AG04450 (cell line): ENCODE data around the gene CHRNB1. TPM values are rescaled to one million over a fixed set of nuclear protein-coding genes. Genes with fewer than 3 reads are reported as not detected.

Experiments
- CTCF ChIA-PET: fragments of 300-600, 350-600 bp; formaldehyde crosslinking; extraction: SDS; loops from one replicate; lab custom pipeline; 2022; ENCODE audit warnings: antibody characterized with exemption, inconsistent platforms; lab: Charles Lee
- POLR2A ChIA-PET: fragments of 350-600 bp; formaldehyde crosslinking; extraction: SDS; loops from one replicate; lab custom pipeline; 2021; ENCODE audit warnings: antibody characterized with exemption, inconsistent platforms; lab: Yijun Ruan, JAX
- DNase-seq: peaks from one replicate; pipeline ENCODE4 v3.0.0-alpha.2; 2011; ENCODE audit warnings: low read depth, low spot score
- H3K27ac ChIP-seq: one replicate; pipeline ENCODE4 v1.5.1; 2012; ENCODE audit warnings: low read depth, low read length, control low read depth
- H3K27me3 ChIP-seq: one replicate; pipeline ENCODE4 v1.6.0; 2012; ENCODE audit warnings: low read length; ENCODE audit not compliant: control insufficient read depth, insufficient read depth
- H3K4me3 ChIP-seq: 2 replicates; pipeline ENCODE4 v1.5.1; 2011; ENCODE audit warnings: mild to moderate bottlenecking, low read depth, low read length, control low read depth
- H3K9me3 ChIP-seq: 2 replicates; pipeline ENCODE4 v1.5.1; 2012; ENCODE audit warnings: low read length; ENCODE audit not compliant: control insufficient read depth, insufficient read depth
- polyA plus RNA-seq: library from polyadenylated mRNA; depleted of rRNA; stranded (reverse); fragments of >200 nt; gene quantifications from 2 replicates; pipeline ENCODE4 v1.2.3, GENCODE V29; 2011
- TF ChIP-seq, protein P1 (sequence below): IDR thresholded peaks from 2 replicates; pipeline ENCODE4 v1.5.1; 2011; ENCODE audit warnings: low read depth, low read length, control low read depth, inconsistent platforms

CHRNB1 gene
- polyA plus RNA-seq, 1 experiment, result 6.3 TPM

GRCh38 chr17:7459961-7460545, 15.2 kb downstream of the CHRNB1 start:
- H3K27me3 ChIP-seq, result no peaks in the 10 kb centered on the region
- no peak overlapping the region for H3K27ac ChIP-seq
- no peak for DNase-seq
- ChIA-PET CTCF (interaction anchor here (0.5 kb wide), 1 partner anchor 750 kb away, joined by 3 read pairs; the partner anchor contains the start of gene AURKB), POLR2A (interaction anchor here (1.2 kb wide), 1 partner anchor 20 kb away, joined by 3 read pairs; the partner anchor contains the start of gene ZBTB4)
- TF ChIP-seq, protein P1, sequence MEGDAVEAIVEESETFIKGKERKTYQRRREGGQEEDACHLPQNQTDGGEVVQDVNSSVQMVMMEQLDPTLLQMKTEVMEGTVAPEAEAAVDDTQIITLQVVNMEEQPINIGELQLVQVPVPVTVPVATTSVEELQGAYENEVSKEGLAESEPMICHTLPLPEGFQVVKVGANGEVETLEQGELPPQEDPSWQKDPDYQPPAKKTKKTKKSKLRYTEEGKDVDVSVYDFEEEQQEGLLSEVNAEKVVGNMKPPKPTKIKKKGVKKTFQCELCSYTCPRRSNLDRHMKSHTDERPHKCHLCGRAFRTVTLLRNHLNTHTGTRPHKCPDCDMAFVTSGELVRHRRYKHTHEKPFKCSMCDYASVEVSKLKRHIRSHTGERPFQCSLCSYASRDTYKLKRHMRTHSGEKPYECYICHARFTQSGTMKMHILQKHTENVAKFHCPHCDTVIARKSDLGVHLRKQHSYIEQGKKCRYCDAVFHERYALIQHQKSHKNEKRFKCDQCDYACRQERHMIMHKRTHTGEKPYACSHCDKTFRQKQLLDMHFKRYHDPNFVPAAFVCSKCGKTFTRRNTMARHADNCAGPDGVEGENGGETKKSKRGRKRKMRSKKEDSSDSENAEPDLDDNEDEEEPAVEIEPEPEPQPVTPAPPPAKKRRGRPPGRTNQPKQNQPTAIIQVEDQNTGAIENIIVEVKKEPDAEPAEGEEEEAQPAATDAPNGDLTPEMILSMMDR, result no peak
- no peak overlapping the region for H3K4me3 ChIP-seq
- H3K9me3 ChIP-seq, result no peaks in the 10 kb centered on the region

DNA sequence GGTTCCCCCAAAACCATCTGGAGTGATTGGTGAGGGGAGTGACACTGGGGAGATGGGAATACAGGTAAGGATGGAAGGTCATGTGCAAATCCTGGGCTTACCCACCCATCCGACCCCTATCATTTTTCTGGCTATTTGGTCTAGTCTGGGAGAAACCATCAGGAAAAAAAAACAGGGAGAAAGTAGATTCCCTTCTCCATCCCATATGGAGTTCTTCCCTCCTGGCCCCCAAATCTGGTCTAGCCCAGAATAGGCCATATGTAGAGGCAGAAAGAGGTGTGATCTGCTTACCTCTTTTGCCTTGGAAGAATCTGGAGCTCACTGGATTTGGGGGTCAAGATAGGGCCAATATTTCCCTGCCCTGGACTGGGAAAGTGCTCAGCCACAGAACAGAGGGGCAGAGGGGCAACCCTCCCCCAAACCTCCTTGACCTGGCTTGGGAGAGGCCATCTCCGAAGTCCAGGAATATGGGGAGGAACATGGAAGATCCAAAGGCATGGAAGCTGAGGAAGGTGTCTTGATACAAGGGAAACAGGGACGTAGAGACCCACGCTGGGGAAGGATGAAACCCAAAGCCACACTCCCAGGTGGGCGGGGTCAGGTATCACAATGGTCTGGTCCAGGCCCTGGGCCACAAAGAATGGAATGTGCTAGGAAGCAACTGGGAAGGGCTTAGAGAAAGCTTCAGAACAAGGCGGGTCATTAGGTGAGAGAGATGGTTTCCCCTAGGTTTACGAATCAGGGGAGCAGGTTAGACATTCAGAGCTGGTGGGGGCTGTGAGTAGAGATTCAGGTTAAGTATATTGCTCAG, 16.2 kb downstream of the CHRNB1 start:
- no peak for DNase-seq
- Histone ChIP-seq H3K9me3 (no peaks in the 10 kb centered on the region), H3K27me3 (no peaks in the 10 kb centered on the region), H3K4me3 (no peak overlapping the region), H3K27ac (no peak overlapping the region)
- ChIA-PET POLR2A (interaction anchor here (1.2 kb wide), 1 partner anchor 19 kb away, joined by 3 read pairs; the partner anchor contains the start of gene ZBTB4), CTCF (no interaction called here)
- TF ChIP-seq, protein P1, result no peak

DNA sequence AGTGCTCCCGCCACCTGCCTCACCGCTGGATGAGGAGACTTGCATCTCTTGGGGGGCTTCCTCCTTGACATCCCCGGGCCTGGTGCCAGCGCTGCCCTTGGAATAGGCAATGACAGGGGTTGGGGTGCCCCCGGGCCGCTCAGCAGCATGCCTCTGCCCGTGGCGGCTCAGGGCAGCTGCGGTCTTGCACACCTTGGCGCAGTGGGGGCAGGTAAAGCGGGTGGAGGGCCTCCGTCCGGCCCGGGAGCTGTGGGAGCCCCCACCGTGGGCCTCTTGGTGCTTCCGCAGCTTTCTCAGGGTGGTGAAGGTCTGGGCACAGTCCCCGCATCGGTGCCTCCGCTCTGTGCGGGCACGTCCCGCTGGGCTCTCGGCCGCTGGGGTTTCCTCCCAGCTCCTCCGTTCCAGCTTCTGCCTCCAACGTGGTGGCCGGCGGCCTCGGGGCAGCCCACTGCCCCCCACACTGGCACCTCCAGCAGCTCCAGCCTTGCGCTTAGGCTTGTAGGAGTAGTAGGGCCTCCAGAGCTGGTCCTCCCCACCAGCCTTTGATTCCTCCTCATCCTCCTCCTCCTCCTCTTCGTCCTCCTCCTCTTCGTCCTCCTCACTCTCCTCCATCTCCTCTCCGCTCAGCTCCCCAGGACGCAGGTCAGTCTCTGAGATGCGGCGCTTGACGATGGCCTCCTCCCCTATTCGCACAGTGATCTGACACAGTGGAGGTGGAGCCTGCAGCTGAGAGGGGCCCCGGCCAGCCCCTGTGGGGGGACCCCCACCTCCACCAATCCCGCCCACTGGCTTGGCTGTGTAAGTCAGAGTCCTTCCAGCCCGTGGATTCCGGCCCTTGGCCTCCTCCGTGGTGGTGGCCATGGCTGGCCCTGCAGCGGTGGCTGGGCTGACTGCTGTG, 17.9 kb downstream of the CHRNB1 start:
- DNase-seq, result no peak
- no peak overlapping the region for H3K4me3 ChIP-seq
- H3K27me3 ChIP-seq, result no peaks in the 10 kb centered on the region
- CTCF ChIA-PET, result no interaction called here
- POLR2A ChIA-PET, result interaction anchor here (0.7 kb wide), 1 partner anchor 72 kb away, joined by 3 read pairs; no protein-coding TSS in a partner anchor
- no peaks in the 10 kb centered on the region for H3K9me3 ChIP-seq
- H3K27ac ChIP-seq, result no peak overlapping the region
- TF ChIP-seq, protein P1, result no peak

DNA sequence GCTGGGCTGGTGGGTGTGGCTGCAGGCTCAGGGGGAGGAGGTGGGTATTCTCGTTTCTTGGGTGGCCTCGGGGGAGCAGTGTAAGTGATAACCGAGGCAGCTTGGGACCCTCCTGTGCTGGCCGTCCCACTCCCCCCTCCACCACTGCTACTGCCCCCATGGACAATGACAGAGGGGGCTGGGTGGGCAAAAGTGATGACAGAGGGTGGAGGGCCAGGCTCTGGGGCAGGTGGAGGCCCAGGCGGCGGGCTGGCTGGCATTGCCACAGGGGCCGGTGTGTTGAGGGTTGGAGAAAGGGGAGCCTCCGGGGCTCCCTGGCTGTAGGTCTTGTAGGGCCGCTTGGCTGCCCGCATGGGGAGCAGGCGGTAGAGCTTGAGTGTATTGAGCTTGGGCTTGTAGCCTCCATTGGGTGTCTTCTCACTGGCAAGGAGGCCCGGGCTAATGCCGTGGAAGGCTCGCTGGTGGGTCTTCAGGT, 18.5 kb downstream of the CHRNB1 start:
- POLR2A ChIA-PET, result no interaction called here
- CTCF ChIA-PET, result interaction anchor here (1.0 kb wide), 1 partner anchor 51 kb away, joined by 3 read pairs; no protein-coding TSS in a partner anchor

More for the DNA sequence above, 18.5 kb downstream of the CHRNB1 start:
- Histone ChIP-seq H3K9me3 (no peaks in the 10 kb centered on the region), H3K27me3 (no peaks in the 10 kb centered on the region), H3K4me3 (no peak overlapping the region), H3K27ac (no peak overlapping the region)
- TF ChIP-seq, protein P1, result no peak
- no peak for DNase-seq
